GM12892 (cell line): ENCODE measurements around the gene ARNT2.

Experiments used
- POLR2A ChIP-seq: IDR thresholded peaks from 2 replicates; pipeline ENCODE4 v1.6.1; 2011; ENCODE audit warnings: low read depth, low read length, control low read depth
- POLR2AphosphoS5 ChIP-seq: IDR thresholded peaks from 2 replicates; pipeline ENCODE4 v1.6.1; 2011; ENCODE audit warnings: low read depth, low read length, control low read depth
- TAF1 ChIP-seq: IDR thresholded peaks from 2 replicates; pipeline ENCODE4 v1.6.1; 2011; ENCODE audit warnings: low read depth, mild to moderate bottlenecking, control low read depth, low read length, borderline replicate concordance

DNA sequence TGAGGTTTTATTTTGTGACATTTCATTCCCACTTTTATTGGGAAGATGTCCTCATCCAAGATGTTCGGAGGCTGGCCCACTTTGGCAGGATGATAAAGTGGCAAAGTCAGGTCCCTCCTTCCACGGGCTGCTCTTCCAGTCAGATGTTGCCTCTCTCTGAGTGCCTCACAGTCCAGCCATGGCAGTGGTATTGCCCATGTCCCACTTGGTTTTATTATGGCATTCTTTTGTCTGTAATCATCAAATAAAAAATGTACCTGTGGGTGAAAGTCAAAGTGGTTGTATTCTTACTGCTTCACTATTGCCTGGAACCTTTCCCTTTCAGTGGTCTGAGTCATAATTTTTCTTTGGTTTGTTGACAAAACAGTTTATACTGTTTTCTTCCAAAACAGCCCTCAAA is 20.2 kb downstream of the ARNT2 start:
- TF ChIP-seq POLR2A (no peak), TAF1 (no peak), POLR2AphosphoS5 (no peak)
